ENCODE results near the gene ABL2.

GRCh38 chr1:179177182-179177581 is 52.3 kb downstream of the ABL2 start:
- no peak for TF ChIP-seq CTCF (IDR thresholded peaks at IDR 0.05; ENCODE audit: low read depth, low read length, poor library complexity, severe bottlenecking)
- no peak for TF ChIP-seq EZH2phosphoT487 (IDR thresholded peaks at IDR 0.05; ENCODE audit: borderline replicate concordance, low read length)
